ENCODE measurements around the gene DNHD1. TPM values are rescaled to one million over a fixed set of nuclear protein-coding genes. Genes with fewer than 3 reads are reported as not detected.

Gene DNHD1
- total and polyA plus RNA-seq, 9 of the 15 experiments (the other 6 are each of a cell fraction or from before 2014, with no cell fraction given): 0.82 to 9.7 (median 3.8) TPM

GRCh38 chr11:6481012-6481923 lies 15.8 kb upstream of the DNHD1 start, which contains the start of the genes ARFIP2 and TIMM10B (continued):
- TF ChIP-seq CREB3L1 (IDR thresholded peaks at IDR 0.05; ENCODE audit: borderline replicate concordance, low read depth) (peak; percentile 100), ZNF282 (CRISPR knock-in tag; IDR thresholded peaks at IDR 0.05) (no peak), BCOR (IDR thresholded peaks at IDR 0.05) (0 out of 2 replicates have a peak, but pooled peaks have one; percentile 8), TFAM (CRISPR knock-in tag; conservative IDR thresholded peaks at IDR 0.05) (no peak), ZBTB7A (IDR thresholded peaks at IDR 0.05; ENCODE audit: borderline replicate concordance, control insufficient read depth, low read depth, low read length) (no peak), FOXK2 (conservative IDR thresholded peaks at IDR 0.05 in 1 of 2, IDR thresholded peaks at IDR 0.05 in 1 of 2; ENCODE audit: low read depth in 2 of 2) (peak; percentile 86 to 93), JUND (IDR thresholded peaks at IDR 0.05; ENCODE audit: borderline replicate concordance, low read depth, low read length) (peak; percentile 92), JUND (tag; IDR thresholded peaks at IDR 0.05; ENCODE audit: borderline replicate concordance, low read depth, low read length) (peak; percentile 85; the same call in 2 of the 3 replicates), SIX5 (IDR thresholded peaks at IDR 0.05; ENCODE audit: borderline replicate concordance in 1 of 2, insufficient read depth in 1 of 2, low read depth in 1 of 2, low read length in 2 of 2) (peak; percentile 34 to 56; a peak in 2 of 4 replicates), SMC3 (conservative IDR thresholded peaks at IDR 0.05; ENCODE audit: insufficient read depth, low read depth, low read length) (no peak), ETV1 (tag; conservative IDR thresholded peaks at IDR 0.05; ENCODE audit: low read depth) (peak; percentile 92), ZNF146 (CRISPR knock-in tag; IDR thresholded peaks at IDR 0.05; ENCODE audit: unreplicated experiment) (no peak), MCM3 (IDR thresholded peaks at IDR 0.05) (no peak), BRD4 (IDR thresholded peaks at IDR 0.05) (peak; percentile 78; the same call in 1 of the 2 replicates), MAX (CRISPR knock-in tag; IDR thresholded peaks at IDR 0.05) (peak; percentile 56), MEF2D (tag; conservative IDR thresholded peaks at IDR 0.05; ENCODE audit: low read depth) (no peak)
- TF ChIP-seq, protein P1, sequence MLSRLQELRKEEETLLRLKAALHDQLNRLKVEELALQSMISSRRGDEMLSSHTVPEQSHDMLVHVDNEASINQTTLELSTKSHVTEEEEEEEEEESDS (CRISPR knock-in tag; IDR thresholded peaks at IDR 0.05): no peak
- TF ChIP-seq, protein P2, sequence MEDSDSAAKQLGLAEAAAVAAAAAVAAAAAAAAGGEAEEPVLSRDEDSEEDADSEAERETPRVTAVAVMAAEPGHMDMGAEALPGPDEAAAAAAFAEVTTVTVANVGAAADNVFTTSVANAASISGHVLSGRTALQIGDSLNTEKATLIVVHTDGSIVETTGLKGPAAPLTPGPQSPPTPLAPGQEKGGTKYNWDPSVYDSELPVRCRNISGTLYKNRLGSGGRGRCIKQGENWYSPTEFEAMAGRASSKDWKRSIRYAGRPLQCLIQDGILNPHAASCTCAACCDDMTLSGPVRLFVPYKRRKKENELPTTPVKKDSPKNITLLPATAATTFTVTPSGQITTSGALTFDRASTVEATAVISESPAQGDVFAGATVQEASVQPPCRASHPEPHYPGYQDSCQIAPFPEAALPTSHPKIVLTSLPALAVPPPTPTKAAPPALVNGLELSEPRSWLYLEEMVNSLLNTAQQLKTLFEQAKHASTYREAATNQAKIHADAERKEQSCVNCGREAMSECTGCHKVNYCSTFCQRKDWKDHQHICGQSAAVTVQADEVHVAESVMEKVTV (CRISPR knock-in tag; IDR thresholded peaks at IDR 0.05): no peak
- TF ChIP-seq, protein P3, sequence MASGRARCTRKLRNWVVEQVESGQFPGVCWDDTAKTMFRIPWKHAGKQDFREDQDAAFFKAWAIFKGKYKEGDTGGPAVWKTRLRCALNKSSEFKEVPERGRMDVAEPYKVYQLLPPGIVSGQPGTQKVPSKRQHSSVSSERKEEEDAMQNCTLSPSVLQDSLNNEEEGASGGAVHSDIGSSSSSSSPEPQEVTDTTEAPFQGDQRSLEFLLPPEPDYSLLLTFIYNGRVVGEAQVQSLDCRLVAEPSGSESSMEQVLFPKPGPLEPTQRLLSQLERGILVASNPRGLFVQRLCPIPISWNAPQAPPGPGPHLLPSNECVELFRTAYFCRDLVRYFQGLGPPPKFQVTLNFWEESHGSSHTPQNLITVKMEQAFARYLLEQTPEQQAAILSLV (tag; IDR thresholded peaks at IDR 0.05): no peak
- TF ChIP-seq, protein P4, sequence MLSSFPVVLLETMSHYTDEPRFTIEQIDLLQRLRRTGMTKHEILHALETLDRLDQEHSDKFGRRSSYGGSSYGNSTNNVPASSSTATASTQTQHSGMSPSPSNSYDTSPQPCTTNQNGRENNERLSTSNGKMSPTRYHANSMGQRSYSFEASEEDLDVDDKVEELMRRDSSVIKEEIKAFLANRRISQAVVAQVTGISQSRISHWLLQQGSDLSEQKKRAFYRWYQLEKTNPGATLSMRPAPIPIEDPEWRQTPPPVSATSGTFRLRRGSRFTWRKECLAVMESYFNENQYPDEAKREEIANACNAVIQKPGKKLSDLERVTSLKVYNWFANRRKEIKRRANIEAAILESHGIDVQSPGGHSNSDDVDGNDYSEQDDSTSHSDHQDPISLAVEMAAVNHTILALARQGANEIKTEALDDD (IDR thresholded peaks at IDR 0.05): no peak
- TF ChIP-seq, protein P5, sequence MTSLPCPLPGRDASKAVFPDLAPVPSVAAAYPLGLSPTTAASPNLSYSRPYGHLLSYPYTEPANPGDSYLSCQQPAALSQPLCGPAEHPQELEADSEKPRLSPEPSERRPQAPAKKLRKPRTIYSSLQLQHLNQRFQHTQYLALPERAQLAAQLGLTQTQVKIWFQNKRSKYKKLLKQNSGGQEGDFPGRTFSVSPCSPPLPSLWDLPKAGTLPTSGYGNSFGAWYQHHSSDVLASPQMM (CRISPR knock-in tag; IDR thresholded peaks at IDR 0.05): no peak
